Activated T-cell treated with anti-CD3 and anti-CD28 coated beads for 1 hour (primary cell): ENCODE data around the gene HOXB7.

ENCODE experiments used
- DNase-seq: peaks from one replicate; pipeline ENCODE4 v3.0.0-alpha.2; 2020; ENCODE audit warnings: low read depth

HOXB7 gene

GRCh38 chr17:48610282-48611211, at the start of gene HOXB7:
Gene HOXB7, minus strand, starts transcription at chr17:48611017. Its CDS starts 99 bp downstream, at chr17:48610918.
- DNase-seq, result peak; percentile 51

GRCh38 chr17:48655913-48656312, 45.1 kb upstream of the HOXB7 start:
- no peak for DNase-seq

GRCh38 chr17:48649741-48650140, 38.9 kb upstream of the HOXB7 start:
- no peak for DNase-seq

- DNase-seq, result no peak
These were observed 37.1 kb upstream of the HOXB7 start for GRCh38 chr17:48647963-48648245.

- no peak for DNase-seq
These were observed 36.5 kb upstream of the HOXB7 start for GRCh38 chr17:48647103-48647962.

GRCh38 chr17:48646183-48647102, 35.6 kb upstream of the HOXB7 start:
- peak; percentile 28 for DNase-seq

GRCh38 chr17:48645639-48646182, 34.9 kb upstream of the HOXB7 start:
- DNase-seq, result no peak

- no peak for DNase-seq
These were observed 34.2 kb upstream of the HOXB7 start for GRCh38 chr17:48644910-48645557.

- no peak for DNase-seq
These were observed 33.3 kb upstream of the HOXB7 start for GRCh38 chr17:48644159-48644558.

- DNase-seq, result no peak
These were observed 32.8 kb upstream of the HOXB7 start for GRCh38 chr17:48643697-48644012.

- no peak for DNase-seq
These were observed 32.3 kb upstream of the HOXB7 start for GRCh38 chr17:48642843-48643696.

- no peak for DNase-seq
These were observed 31.4 kb upstream of the HOXB7 start for GRCh38 chr17:48642059-48642842.

GRCh38 chr17:48641541-48642058, 30.8 kb upstream of the HOXB7 start:
- no peak for DNase-seq

- no peak for DNase-seq
These were observed 30.0 kb upstream of the HOXB7 start for GRCh38 chr17:48640858-48641180.

- DNase-seq, result no peak
These were observed 29.4 kb upstream of the HOXB7 start for GRCh38 chr17:48639982-48640857.

- no peak for DNase-seq
These were observed 28.3 kb upstream of the HOXB7 start for GRCh38 chr17:48639136-48639535.

GRCh38 chr17:48637323-48638260, 26.8 kb upstream of the HOXB7 start:
- no peak for DNase-seq
